ENCODE data around the gene MFSD12.

DNA sequence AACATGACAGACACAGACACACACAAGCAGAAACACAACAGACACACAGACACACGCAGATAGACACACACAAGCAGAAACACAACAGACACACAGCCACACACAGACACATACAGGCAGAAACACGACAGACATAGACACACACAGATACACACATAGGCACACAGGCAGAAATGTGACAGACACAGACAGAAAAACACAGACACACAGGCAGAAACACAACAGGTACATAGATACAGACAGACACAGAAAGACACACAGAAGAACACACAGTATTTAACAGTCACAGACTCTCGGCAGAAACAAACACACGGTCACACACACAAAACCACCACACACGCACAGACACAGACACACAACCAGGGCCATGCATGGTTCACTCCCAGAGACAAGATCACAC lies 48.4 kb upstream of the MFSD12 start:
- TF ChIP-seq, protein P1, sequence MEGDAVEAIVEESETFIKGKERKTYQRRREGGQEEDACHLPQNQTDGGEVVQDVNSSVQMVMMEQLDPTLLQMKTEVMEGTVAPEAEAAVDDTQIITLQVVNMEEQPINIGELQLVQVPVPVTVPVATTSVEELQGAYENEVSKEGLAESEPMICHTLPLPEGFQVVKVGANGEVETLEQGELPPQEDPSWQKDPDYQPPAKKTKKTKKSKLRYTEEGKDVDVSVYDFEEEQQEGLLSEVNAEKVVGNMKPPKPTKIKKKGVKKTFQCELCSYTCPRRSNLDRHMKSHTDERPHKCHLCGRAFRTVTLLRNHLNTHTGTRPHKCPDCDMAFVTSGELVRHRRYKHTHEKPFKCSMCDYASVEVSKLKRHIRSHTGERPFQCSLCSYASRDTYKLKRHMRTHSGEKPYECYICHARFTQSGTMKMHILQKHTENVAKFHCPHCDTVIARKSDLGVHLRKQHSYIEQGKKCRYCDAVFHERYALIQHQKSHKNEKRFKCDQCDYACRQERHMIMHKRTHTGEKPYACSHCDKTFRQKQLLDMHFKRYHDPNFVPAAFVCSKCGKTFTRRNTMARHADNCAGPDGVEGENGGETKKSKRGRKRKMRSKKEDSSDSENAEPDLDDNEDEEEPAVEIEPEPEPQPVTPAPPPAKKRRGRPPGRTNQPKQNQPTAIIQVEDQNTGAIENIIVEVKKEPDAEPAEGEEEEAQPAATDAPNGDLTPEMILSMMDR (IDR thresholded peaks at IDR 0.05; ENCODE audit: control extremely low read depth in 1 of 3, insufficient read depth in 1 of 3, low read depth in 1 of 3, low read length in 3 of 3), result no peak
- TF ChIP-seq POU5F1 (IDR thresholded peaks at IDR 0.05; ENCODE audit: low read depth, low read length) (no peak), GTF2F1 (IDR thresholded peaks at IDR 0.05; ENCODE audit: borderline replicate concordance, low read depth, low read length) (no peak), RXRA (IDR thresholded peaks at IDR 0.05; ENCODE audit: insufficient read depth, low read depth, low read length) (no peak), SIN3A (conservative IDR thresholded peaks at IDR 0.05 in 1 of 2, IDR thresholded peaks at IDR 0.05 in 1 of 2; ENCODE audit: low read depth in 1 of 2, low read length in 2 of 2) (no peak), MAFK (IDR thresholded peaks at IDR 0.05; ENCODE audit: low read depth, low read length) (no peak), BACH1 (IDR thresholded peaks at IDR 0.05; ENCODE audit: low read length) (no peak), JUND (IDR thresholded peaks at IDR 0.05; ENCODE audit: low read length) (no peak), RFX5 (IDR thresholded peaks at IDR 0.05; ENCODE audit: borderline replicate concordance, low read depth, low read length) (no peak), TEAD4 (IDR thresholded peaks at IDR 0.05; ENCODE audit: low read depth, low read length) (no peak), TAF1 (IDR thresholded peaks at IDR 0.05; ENCODE audit: low read depth, low read length) (no peak), CHD1 (IDR thresholded peaks at IDR 0.05; ENCODE audit: low read depth, low read length) (no peak), EP300 (IDR thresholded peaks at IDR 0.05; ENCODE audit: borderline replicate concordance in 1 of 2, low read depth in 2 of 2, low read length in 2 of 2) (no peak)
- TF ChIP-seq, protein P2, sequence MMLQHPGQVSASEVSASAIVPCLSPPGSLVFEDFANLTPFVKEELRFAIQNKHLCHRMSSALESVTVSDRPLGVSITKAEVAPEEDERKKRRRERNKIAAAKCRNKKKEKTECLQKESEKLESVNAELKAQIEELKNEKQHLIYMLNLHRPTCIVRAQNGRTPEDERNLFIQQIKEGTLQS (IDR thresholded peaks at IDR 0.05; ENCODE audit: insufficient read depth, low read depth, low read length), result no peak

Measured in H1 (cell line).